Measurements from ENCODE around the gene PDZRN3. TPM values are rescaled to one million over a fixed set of nuclear protein-coding genes. Genes with fewer than 3 reads are reported as not detected.
"Not testable (repeated sequence)": the region's sequence is repeated elsewhere in the genome, so short reads cannot be mapped to it uniquely, and the experiment has no call there.

PDZRN3 gene
- total and polyA plus RNA-seq, 8 donors: 4.5 to 10.9 (median 7.4) TPM

DNA sequence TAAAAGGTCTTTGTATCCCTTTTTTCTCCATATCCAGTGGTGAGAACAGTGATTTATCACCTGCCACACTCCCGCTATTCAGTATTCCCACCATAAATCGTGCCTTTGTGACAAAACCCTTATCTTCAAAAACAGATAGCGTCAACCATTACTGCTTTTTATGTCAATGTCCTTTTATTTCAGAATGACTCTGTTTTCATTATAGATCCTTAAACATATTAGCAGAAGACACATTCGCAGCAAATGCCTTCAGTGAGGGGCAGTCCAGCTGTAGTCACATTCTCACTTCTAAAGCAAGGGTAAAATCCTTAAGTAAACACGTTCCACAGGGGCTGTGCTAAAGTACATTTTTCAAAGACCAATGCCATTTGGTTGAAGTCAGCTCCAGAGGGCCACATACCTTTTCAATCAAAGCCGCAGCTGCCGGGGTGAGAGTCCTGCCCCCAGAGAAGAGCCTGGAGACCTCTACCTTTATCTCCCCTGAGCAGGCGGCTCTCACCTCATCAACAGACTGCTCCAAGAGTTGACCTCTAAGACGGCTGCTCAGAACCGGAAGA is 53.4 kb downstream of the PDZRN3 start:
- ATAC-seq (peak in 1 of 4 donors; percentile 20), FAIRE-seq (no peak), DNase-seq (no peak)
- Histone ChIP-seq H3K27me3 (no peaks in the 10 kb centered on the region), H3K9me3 (no peaks in the 10 kb centered on the region), H3K4me3 (no peak overlapping the region), H3K36me3 (no peaks in the 10 kb centered on the region), H3K27ac (no peak overlapping the region), H3K4me1 (peaks cover 0 to 3% (median 0%) of the 10 kb centered on the region in 3 donors)
- intact Hi-C loops (cut with DNase I): no loop called here
- TF ChIP-seq, protein P1, sequence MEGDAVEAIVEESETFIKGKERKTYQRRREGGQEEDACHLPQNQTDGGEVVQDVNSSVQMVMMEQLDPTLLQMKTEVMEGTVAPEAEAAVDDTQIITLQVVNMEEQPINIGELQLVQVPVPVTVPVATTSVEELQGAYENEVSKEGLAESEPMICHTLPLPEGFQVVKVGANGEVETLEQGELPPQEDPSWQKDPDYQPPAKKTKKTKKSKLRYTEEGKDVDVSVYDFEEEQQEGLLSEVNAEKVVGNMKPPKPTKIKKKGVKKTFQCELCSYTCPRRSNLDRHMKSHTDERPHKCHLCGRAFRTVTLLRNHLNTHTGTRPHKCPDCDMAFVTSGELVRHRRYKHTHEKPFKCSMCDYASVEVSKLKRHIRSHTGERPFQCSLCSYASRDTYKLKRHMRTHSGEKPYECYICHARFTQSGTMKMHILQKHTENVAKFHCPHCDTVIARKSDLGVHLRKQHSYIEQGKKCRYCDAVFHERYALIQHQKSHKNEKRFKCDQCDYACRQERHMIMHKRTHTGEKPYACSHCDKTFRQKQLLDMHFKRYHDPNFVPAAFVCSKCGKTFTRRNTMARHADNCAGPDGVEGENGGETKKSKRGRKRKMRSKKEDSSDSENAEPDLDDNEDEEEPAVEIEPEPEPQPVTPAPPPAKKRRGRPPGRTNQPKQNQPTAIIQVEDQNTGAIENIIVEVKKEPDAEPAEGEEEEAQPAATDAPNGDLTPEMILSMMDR (IDR thresholded peaks at IDR 0.05): no peak
- 52 to 53% methylated on average over 10 of the region's 10 CpGs for WGBS, 2 donors

DNA sequence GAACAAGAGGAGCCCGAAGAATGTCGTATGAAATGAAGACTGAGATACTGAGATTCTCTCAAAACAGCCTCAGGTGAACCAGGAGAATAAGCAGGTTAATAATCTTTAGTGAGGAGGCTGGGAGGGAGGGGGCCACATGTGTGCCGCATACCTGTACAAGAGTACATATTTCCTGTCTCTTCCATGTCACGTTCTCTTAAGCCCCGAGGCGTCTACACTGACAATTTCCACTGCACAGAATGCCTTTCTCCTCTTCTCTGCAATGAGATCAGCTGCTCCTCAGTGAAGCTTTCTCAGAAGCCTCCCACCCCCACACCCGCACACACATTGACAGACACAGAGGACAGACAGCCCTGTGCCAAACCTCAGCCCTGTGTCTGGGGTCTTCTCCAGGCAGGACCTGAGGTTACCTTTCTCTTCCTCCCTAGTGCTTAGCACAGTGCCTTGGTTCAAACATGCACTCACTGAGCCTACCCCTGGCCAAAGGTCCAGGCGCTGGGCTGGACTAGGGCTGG is 55.4 kb downstream of the PDZRN3 start:
- FAIRE-seq (no peak), ATAC-seq (no peak), DNase-seq (no peak)
- intact Hi-C loops (cut with DNase I): no loop called here
- TF ChIP-seq, protein P1 (IDR thresholded peaks at IDR 0.05): no peak
- Histone ChIP-seq H3K4me1 (no peaks in the 10 kb centered on the region), H3K9me3 (no peaks in the 10 kb centered on the region), H3K27me3 (no peaks in the 10 kb centered on the region), H3K4me3 (no peak overlapping the region), H3K27ac (no peak overlapping the region), H3K36me3 (no peaks in the 10 kb centered on the region)
- 89 to 94% methylated on average over 8 of the region's 8 CpGs for WGBS, 2 donors

DNA sequence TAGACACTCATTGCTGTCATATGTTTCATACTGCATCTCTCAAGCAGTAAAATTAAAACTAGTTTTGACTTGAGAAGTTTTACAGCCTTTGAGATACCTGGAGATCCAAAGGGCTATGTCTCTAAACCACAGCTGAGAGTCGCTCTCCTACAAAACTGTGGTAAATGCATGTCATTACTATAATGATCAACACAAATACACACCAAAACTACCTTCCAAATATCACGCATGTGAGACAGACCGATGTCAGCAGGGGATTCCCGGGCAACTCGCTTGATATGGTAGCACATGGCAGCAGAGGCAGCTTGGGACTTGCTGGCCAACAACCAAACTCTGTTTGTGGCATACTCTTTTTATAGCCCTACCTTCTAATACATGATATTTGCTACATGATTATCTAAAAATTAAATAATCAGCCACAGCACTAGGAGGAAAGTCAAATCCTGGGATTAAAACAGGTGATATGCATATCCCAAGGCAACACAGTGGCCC is 56.3 kb downstream of the PDZRN3 start:
- Histone ChIP-seq H3K27me3 (no peaks in the 10 kb centered on the region), H3K36me3 (no peaks in the 10 kb centered on the region), H3K4me3 (no peak overlapping the region), H3K4me1 (no peaks in the 10 kb centered on the region), H3K9me3 (no peaks in the 10 kb centered on the region), H3K27ac (no peak overlapping the region)
- DNase-seq: no peak
- TF ChIP-seq, protein P1 (IDR thresholded peaks at IDR 0.05): no peak
- WGBS, 2 donors: 59 to 69% methylated on average over 5 of the region's 5 CpGs
- peak in 2 of 4 donors; percentile 29 to 30 for ATAC-seq
- intact Hi-C loops (cut with DNase I): no loop called here
- FAIRE-seq: no peak

DNA sequence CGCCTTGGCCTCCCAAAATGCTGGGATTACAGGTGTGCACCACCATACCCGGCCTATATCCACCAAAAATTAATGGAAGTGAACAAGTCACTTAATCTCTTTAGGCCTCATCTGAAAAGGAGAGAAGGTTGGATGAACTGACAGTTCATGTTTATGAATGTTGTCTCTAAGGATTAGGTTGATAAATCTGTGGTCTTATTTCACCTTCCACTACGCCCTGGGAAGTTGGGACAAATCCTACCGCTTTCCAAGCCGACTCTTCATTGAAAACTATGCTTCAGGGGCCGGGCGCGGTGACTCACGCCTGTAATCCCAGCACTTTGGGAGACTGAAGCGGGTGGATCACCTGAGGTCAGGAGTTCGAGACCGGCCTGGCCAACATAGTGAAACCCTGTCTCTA is 59.4 kb downstream of the PDZRN3 start:
- H3K4me3 ChIP-seq; ATAC-seq; intact Hi-C loops (cut with DNase I); H3K4me1 ChIP-seq; DNase-seq; H3K36me3 ChIP-seq; FAIRE-seq; H3K27me3 ChIP-seq; H3K27ac ChIP-seq; H3K9me3 ChIP-seq: not testable (repeated sequence)
- 97% methylated on average over 11 to 12 of the region's 12 CpGs for WGBS, 2 donors

DNA sequence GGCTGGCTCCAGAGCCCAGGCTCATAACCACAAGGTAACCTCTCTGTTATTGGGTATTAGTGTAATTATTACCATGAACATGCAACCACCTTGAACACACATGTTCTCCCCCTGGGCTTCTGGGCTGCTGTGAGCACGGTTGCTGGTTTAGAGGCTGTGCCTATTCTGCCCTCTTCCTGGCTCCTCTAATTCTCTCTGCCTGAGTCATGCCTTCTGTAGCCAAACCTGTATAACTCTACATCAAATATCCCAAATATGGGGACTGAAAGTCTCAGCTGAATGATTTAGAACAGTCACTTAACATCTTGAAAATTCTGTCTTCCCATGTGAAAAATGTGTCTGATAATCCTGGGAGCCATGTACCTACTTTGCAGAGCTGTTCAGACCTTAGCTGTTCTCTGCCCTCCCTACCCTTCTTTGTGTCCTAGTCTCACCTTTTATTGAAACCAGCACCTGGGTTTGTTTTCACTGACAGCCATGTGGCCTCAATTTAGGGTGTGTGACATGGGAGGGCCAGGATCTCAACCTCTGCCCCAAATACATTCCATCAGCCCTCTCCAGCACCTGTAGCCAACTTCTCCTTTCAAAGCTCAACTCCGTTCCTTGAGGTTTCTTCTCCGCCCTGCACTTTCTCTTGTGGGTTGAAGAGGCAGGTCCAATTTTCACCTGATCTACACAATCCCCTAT is 60.7 kb downstream of the PDZRN3 start:
- peaks cover 0 to 9% (median 7%) of the 10 kb centered on the region in 3 donors for H3K4me1 ChIP-seq
- H3K36me3 ChIP-seq: no peaks in the 10 kb centered on the region
- TF ChIP-seq, protein P1 (IDR thresholded peaks at IDR 0.05): no peak
- no peak overlapping the region for H3K4me3 ChIP-seq
- no peaks in the 10 kb centered on the region for H3K9me3 ChIP-seq
- FAIRE-seq: no peak
- no peaks in the 10 kb centered on the region for H3K27me3 ChIP-seq
- H3K27ac ChIP-seq: no peak overlapping the region
- 89 to 93% methylated on average over 3 of the region's 3 CpGs for WGBS, 2 donors
- no peak for ATAC-seq
- intact Hi-C loops (cut with DNase I): no loop called here
- DNase-seq: no peak

Measured in pancreas (tissue), 10 donors.